Keratinocyte (primary cell): ENCODE results near the gene KRT4.

ENCODE experiments used
- EZH2 ChIP-seq: IDR thresholded peaks from one replicate; pipeline ENCODE4 v1.6.1; 2012; ENCODE audit warnings: inconsistent platforms, mild to moderate bottlenecking, low read length, moderate library complexity
- TF ChIP-seq, protein P1 (sequence below), 3 experiments: IDR thresholded peaks in 1 of 3; conservative IDR thresholded peaks in 1 of 3; optimal IDR thresholded peaks in 1 of 3; 2 replicates in 2 of 3; 3 replicates in 1 of 3; pipeline versions ENCODE3 to v1.5.1; 2011; ENCODE audit warnings: low read length in 3 of 3, mild to moderate bottlenecking in 3 of 3, moderate library complexity in 2 of 3, control low read depth in 1 of 3, inconsistent platforms in 1 of 3; ENCODE audit not compliant: insufficient read depth in 2 of 3; ENCODE audit errors: extremely low read depth in 1 of 3

- TF ChIP-seq, protein P1, sequence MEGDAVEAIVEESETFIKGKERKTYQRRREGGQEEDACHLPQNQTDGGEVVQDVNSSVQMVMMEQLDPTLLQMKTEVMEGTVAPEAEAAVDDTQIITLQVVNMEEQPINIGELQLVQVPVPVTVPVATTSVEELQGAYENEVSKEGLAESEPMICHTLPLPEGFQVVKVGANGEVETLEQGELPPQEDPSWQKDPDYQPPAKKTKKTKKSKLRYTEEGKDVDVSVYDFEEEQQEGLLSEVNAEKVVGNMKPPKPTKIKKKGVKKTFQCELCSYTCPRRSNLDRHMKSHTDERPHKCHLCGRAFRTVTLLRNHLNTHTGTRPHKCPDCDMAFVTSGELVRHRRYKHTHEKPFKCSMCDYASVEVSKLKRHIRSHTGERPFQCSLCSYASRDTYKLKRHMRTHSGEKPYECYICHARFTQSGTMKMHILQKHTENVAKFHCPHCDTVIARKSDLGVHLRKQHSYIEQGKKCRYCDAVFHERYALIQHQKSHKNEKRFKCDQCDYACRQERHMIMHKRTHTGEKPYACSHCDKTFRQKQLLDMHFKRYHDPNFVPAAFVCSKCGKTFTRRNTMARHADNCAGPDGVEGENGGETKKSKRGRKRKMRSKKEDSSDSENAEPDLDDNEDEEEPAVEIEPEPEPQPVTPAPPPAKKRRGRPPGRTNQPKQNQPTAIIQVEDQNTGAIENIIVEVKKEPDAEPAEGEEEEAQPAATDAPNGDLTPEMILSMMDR (optimal IDR thresholded peaks at IDR 0.05 in 1 of 3, IDR thresholded peaks at IDR 0.05 in 1 of 3, conservative IDR thresholded peaks at IDR 0.05 in 1 of 3; ENCODE audit: extremely low read depth in 1 of 3, insufficient read depth in 2 of 3, low read length in 3 of 3): no peak
- TF ChIP-seq EZH2: no peak
Observed at GRCh38 chr12:52824741-52825410, 11.0 kb upstream of the KRT4 start.
